ENCODE data around the gene ISCU.

Gene ISCU

GRCh38 chr12:108562348-108563135, at the start of gene ISCU:
TSS of gene ISCU (plus strand) at chr12:108562596. CDS start at chr12:108562623, 27 bp downstream.
- DNase-seq, result peak; percentile 98

- DNase-seq, result no peak
Observed at GRCh38 chr12:108514468-108514972, 47.9 kb upstream of the ISCU start.

- peak; percentile 99 for DNase-seq
Observed at GRCh38 chr12:108514973-108515814, 47.2 kb upstream of the ISCU start, which contains the start of gene FICD. TSS of gene FICD (plus strand) at chr12:108515277. CDS start at chr12:108516973, 1,696 bp downstream.

GRCh38 chr12:108515916-108516315, 46.5 kb upstream of the ISCU start:
- no peak for DNase-seq

- no peak for DNase-seq
Observed at GRCh38 chr12:108516511-108517275, 45.7 kb upstream of the ISCU start.

GRCh38 chr12:108517288-108518100, 44.9 kb upstream of the ISCU start:
- DNase-seq, result no peak

GRCh38 chr12:108518101-108518715, 44.2 kb upstream of the ISCU start:
- DNase-seq, result no peak

- no peak for DNase-seq
Observed at GRCh38 chr12:108518716-108519496, 43.5 kb upstream of the ISCU start.

GRCh38 chr12:108519558-108519957, 42.8 kb upstream of the ISCU start:
- no peak for DNase-seq

- DNase-seq, result no peak
Observed at GRCh38 chr12:108523365-108523764, 39.0 kb upstream of the ISCU start.

- DNase-seq, result no peak
Observed at GRCh38 chr12:108525681-108526080, 36.7 kb upstream of the ISCU start.

GRCh38 chr12:108526482-108527165, 35.8 kb upstream of the ISCU start:
- DNase-seq, result no peak

- DNase-seq, result no peak
Observed at GRCh38 chr12:108527166-108527496, 35.3 kb upstream of the ISCU start.

- no peak for DNase-seq
Observed at GRCh38 chr12:108530161-108530560, 32.2 kb upstream of the ISCU start.

GRCh38 chr12:108531929-108532848, 30.2 kb upstream of the ISCU start:
- no peak for DNase-seq

GRCh38 chr12:108538146-108538545, 24.2 kb upstream of the ISCU start:
- no peak for DNase-seq

GRCh38 chr12:108538616-108539195, 23.7 kb upstream of the ISCU start:
- no peak for DNase-seq

- no peak for DNase-seq
Observed at GRCh38 chr12:108542320-108542719, 20.1 kb upstream of the ISCU start.

GRCh38 chr12:108543652-108544051, 18.7 kb upstream of the ISCU start:
- DNase-seq, result no peak

All from activated CD4-positive, alpha-beta T cell treated with anti-CD3 and anti-CD28 coated beads, Interleukin-2, amount 50 U/mL, for 1 hour (primary cell).